Transverse colon (tissue), 4 donors: ENCODE measurements around the gene METAP1. TPM values are rescaled to one million over a fixed set of nuclear protein-coding genes. Genes with fewer than 3 reads are reported as not detected.
A peak's percentile ranks its signal among the peaks of the same experiment; 100 is the strongest.

ENCODE experiments used
- DNase-seq: peaks from one replicate; pipeline ENCODE4 v3.0.0-alpha.2; 2019
- H3K27ac ChIP-seq, 4 donors: fragments of 200-600 bp; sonication (generic); 2 replicates each; pipeline ENCODE4 v1.5.1; 2016 to 2018; ENCODE audit warnings: inconsistent platforms in 4 of 4
- H3K27me3 ChIP-seq: fragments of 200-600 bp; sonication (generic); 2 replicates; pipeline ENCODE4 v1.5.1; 2017; ENCODE audit warnings: inconsistent platforms
- H3K36me3 ChIP-seq, 4 donors: fragments of 200-600 bp; sonication (generic); 2 replicates each; pipeline ENCODE4 v1.5.1; 2017 to 2019; ENCODE audit warnings: inconsistent platforms in 4 of 4
- H3K4me1 ChIP-seq, 4 donors: fragments of 200-600 bp; sonication (generic); 2 replicates each; pipeline ENCODE4 v1.5.1; 2017 to 2020; ENCODE audit warnings: inconsistent platforms in 4 of 4
- H3K4me3 ChIP-seq, 4 donors: fragments of 200-600 bp; sonication (generic); 1 replicate in 1 of 4; 2 replicates in 3 of 4; pipeline versions ENCODE4 v1.5.1 to v1.6.1; 2017 to 2019; ENCODE audit warnings: inconsistent platforms in 4 of 4
- H3K9me3 ChIP-seq, 2 donors: fragments of 200-600 bp; sonication (generic); 2 replicates each; pipeline ENCODE4 v1.5.1; 2017 to 2019; ENCODE audit warnings: inconsistent platforms in 2 of 2
- CTCF ChIP-seq, 5 experiments: fragments of 200-600 bp in 3 of 5; fragments of 450-650 bp in 2 of 5; sonication (generic) in 3 of 5; IDR thresholded peaks; 1 replicate in 2 of 5; 2 replicates in 3 of 5; pipeline ENCODE4 v1.5.1; 2016 to 2017; ENCODE audit warnings: antibody characterized with exemption in 5 of 5, inconsistent platforms in 3 of 5, mild to moderate bottlenecking in 2 of 5, moderate library complexity in 1 of 5
- EP300 ChIP-seq: sonication (generic); formaldehyde crosslinking; IDR thresholded peaks from one replicate; pipeline ENCODE4 v1.6.1; 2017; ENCODE audit warnings: antibody characterized with exemption, low read depth
- POLR2A ChIP-seq: fragments of 450-650 bp; IDR thresholded peaks from one replicate; pipeline ENCODE4 v1.6.1; 2016; ENCODE audit warnings: antibody characterized with exemption, mild to moderate bottlenecking, moderate library complexity
- POLR2AphosphoS5 ChIP-seq, 3 donors: sonication (generic); formaldehyde crosslinking; IDR thresholded peaks; one replicate each; pipeline ENCODE4 v1.6.1; 2016; ENCODE audit warnings: antibody characterized with exemption in 3 of 3
- WGBS, 2 donors: methylation state at CpG; one replicate each; pipeline ENCODE4 v1.1.5; 2018; ENCODE audit warnings: low coverage in 1 of 2; 5-methylcytosine and 5-hydroxymethylcytosine counted together
- in situ Hi-C, 4 donors: fragments of 200-750 bp; cut with MboI; loops; one replicate each; pipeline versions ENCODE4 v1.15.0 to v1.15.1; 2017; ENCODE audit warnings: low sequenced_read_pairs in 3 of 4, low pct_ligation_motif_present in 1 of 4, low pct_unique_long_range_greater_than_20kb in 1 of 4
- intact Hi-C: fragments of 100-400 bp; cut with DNase I; formaldehyde crosslinking; loops from one replicate; pipeline ENCODE4 v1.15.1; 2023; ENCODE audit warnings: low total_unique reads
- total RNA-seq, 4 donors: library from RNA; depleted of rRNA; stranded (reverse); fragments of >200 nt; gene quantifications; one replicate each; pipeline ENCODE4 v1.1.0, GENCODE V29; 2016

The METAP1 gene
- total RNA-seq, 4 donors from 2014 or later: 34.8 to 66.1 (median 55.9) TPM

- H3K4me3 ChIP-seq: no peak overlapping the region
- no peaks in the 10 kb centered on the region for H3K9me3 ChIP-seq
- DNase-seq: peak; percentile 24
- in situ Hi-C loops: no loop called here
- TF ChIP-seq POLR2AphosphoS5 (IDR thresholded peaks at IDR 0.05): no peak
- TF ChIP-seq CTCF (IDR thresholded peaks at IDR 0.05): no peak
- TF ChIP-seq POLR2A: no peak
- no peak for TF ChIP-seq EP300
- 67 to 79% methylated on average over 4 to 5 of the region's 5 CpGs for WGBS, 2 donors
- H3K4me1 ChIP-seq: peaks cover 0 to 49% (median 20%) of the 10 kb centered on the region in 4 donors
- peak overlapping the region in 3 of 4 donors; percentile 44 to 55 (median 45) for H3K27ac ChIP-seq
- intact Hi-C loops: no loop called here
- no peaks in the 10 kb centered on the region for H3K27me3 ChIP-seq
- H3K36me3 ChIP-seq: peaks cover 0 to 60% (median 23%) of the 10 kb centered on the region in 4 donors
Observed at GRCh38 chr4:99076292-99076976, 80.9 kb downstream of the METAP1 start.

GRCh38 chr4:99077177-99077576 is 81.7 kb downstream of the METAP1 start:
- Histone ChIP-seq H3K27me3 (no peaks in the 10 kb centered on the region), H3K27ac (peak overlapping the region in 2 of 4 donors; percentile 8 to 45), H3K36me3 (peaks cover 0 to 60% (median 21%) of the 10 kb centered on the region in 4 donors), H3K4me3 (no peak overlapping the region), H3K4me1 (peaks cover under 1 to 56% (median 22%) of the 10 kb centered on the region in 4 donors), H3K9me3 (no peaks in the 10 kb centered on the region)
- in situ Hi-C loops: no loop called here
- TF ChIP-seq POLR2AphosphoS5 (IDR thresholded peaks at IDR 0.05) (no peak), POLR2A (no peak), CTCF (IDR thresholded peaks at IDR 0.05) (no peak), EP300 (no peak)
- intact Hi-C loops: no loop called here
- no peak for DNase-seq
- 60 to 77% methylated on average over 1 to 4 of the region's 4 CpGs for WGBS, 2 donors

- intact Hi-C loops: no loop called here
- H3K27me3 ChIP-seq: no peaks in the 10 kb centered on the region
- no peaks in the 10 kb centered on the region for H3K9me3 ChIP-seq
- TF ChIP-seq EP300: no peak
- no peak for TF ChIP-seq POLR2AphosphoS5 (IDR thresholded peaks at IDR 0.05)
- no peak for TF ChIP-seq POLR2A
- no peak for TF ChIP-seq CTCF (IDR thresholded peaks at IDR 0.05)
- in situ Hi-C loops: no loop called here
- WGBS, 2 donors: 78 to 82% methylated on average over 4 to 5 of the region's 5 CpGs
- H3K4me3 ChIP-seq: no peak overlapping the region
- no peak for DNase-seq
- peak overlapping the region in 1 of 4 donors; percentile 62 for H3K27ac ChIP-seq
- peaks cover 0 to 53% (median 19%) of the 10 kb centered on the region in 4 donors for H3K36me3 ChIP-seq
- H3K4me1 ChIP-seq: peaks cover 7 to 67% (median 30%) of the 10 kb centered on the region in 4 donors
Observed at GRCh38 chr4:99078336-99078735, 82.8 kb downstream of the METAP1 start.

- 56% methylated on average over 3 to 5 of the region's 5 CpGs for WGBS, 2 donors
- TF ChIP-seq POLR2AphosphoS5 (IDR thresholded peaks at IDR 0.05) (no peak), EP300 (no peak), CTCF (IDR thresholded peaks at IDR 0.05) (no peak), POLR2A (no peak)
- in situ Hi-C loops (no loop called here), intact Hi-C loops (no loop called here)
- no peak for DNase-seq
- H3K9me3 ChIP-seq: no peaks in the 10 kb centered on the region
- peaks cover 7 to 72% (median 31%) of the 10 kb centered on the region in 4 donors for H3K4me1 ChIP-seq
- peaks cover 0 to 52% (median 18%) of the 10 kb centered on the region in 4 donors for H3K36me3 ChIP-seq
- no peaks in the 10 kb centered on the region for H3K27me3 ChIP-seq
- peak overlapping the region; percentile 43 to 62 (median 55) for H3K27ac ChIP-seq
- H3K4me3 ChIP-seq: no peak overlapping the region
Observed at GRCh38 chr4:99078931-99079624, 83.6 kb downstream of the METAP1 start.
